Fibroblast of skin of left quadriceps (primary cell): ENCODE data around the gene ADAM8.

Experiments used
- DNase-seq, 2 experiments: peaks; one replicate each; pipeline ENCODE4 v3.0.0-alpha.2; 2013; ENCODE audit warnings: low read depth in 2 of 2

The ADAM8 gene

GRCh38 chr10:133281628-133282372 is 5.1 kb upstream of the ADAM8 start:
- DNase-seq: no peak

DNA sequence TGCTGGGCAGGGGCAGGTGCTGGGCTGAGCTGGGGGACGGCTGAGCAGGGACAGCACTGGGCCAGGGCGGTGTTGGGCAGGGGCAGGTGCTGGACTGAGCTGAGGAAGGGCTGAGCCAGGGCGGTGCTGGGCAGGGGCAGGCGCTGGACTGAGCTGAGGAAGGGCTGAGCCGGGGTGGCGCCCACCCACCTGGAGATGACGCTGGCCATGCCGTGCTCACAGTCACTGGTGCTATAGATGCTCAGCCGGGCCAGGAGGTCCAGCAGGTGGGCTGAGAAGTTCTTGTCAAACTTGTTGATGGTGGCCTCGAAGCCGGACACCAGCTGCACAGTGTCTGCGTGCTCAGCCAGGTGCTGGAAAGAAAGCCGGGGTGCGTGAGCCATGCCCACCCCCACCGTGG is 4.4 kb upstream of the ADAM8 start:
- DNase-seq: no peak

GRCh38 chr10:133280391-133281059 is 3.9 kb upstream of the ADAM8 start:
- no peak for DNase-seq

DNA sequence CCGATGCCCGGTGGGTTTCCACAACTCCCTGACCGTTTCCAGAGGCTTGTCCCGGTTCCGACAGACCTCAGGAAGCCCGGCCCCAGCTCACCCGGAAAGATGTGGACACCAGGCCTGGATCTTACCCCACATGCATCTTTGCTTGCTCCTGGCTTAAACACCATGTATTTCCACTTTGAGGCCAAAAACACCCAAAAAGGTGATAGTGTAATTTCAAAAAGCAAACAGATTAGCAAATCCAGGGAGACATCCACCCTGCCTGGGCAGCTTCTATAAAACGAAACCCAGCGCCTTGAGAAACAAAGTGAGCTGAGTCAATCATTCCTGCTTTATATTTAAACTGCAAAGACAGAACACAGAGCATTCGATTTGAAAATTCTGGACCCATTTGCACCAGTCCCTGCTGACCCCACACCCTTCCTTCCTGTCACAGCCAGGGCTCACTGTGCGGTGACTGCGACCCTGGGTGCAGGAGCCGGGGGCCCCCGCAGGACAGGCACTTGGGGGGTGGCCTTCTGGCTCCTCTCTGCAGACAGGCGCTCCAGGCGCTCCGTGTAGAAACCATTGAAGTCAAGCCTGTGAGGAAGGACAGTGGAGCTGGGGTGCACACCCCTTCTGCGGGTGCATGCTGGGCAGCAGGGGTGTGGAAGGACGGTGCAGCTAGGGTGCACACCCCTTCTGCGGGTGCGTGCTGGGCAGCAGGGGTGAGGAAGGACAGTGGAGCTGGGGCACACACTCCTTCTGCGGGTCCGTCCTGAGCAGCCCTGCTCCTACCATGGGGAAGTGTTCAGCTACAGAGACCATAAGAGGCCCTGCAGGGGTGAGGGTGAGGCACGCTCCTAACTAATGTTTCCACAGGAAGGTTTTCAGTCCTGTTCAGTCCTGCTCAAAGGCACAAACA is 2.9 kb upstream of the ADAM8 start:
- no peak for DNase-seq

GRCh38 chr10:133278577-133279265 is 2.1 kb upstream of the ADAM8 start:
- no peak for DNase-seq

GRCh38 chr10:133277993-133278576 is 1.4 kb upstream of the ADAM8 start:
- DNase-seq: no peak

- DNase-seq: no peak
These were observed 767 bp upstream of the ADAM8 start for GRCh38 chr10:133277277-133277992.

DNA sequence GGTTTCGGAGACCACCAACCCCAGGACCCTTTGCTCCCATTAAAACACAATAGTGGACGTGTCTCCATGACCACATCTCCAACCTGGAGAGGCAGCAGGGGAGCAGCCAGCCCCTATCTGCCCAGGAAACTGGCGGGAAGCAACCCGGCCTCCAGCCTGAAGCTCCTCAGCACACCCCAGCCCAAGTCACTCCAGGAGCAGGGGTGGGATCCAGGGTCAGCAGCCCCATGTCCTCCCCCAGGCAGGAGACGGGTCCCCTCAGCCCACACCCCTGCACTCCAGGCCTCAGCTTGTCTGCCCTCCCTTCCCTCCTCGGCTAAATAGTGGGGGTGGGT is 601 bp downstream of the ADAM8 start:
- DNase-seq: no peak

DNA sequence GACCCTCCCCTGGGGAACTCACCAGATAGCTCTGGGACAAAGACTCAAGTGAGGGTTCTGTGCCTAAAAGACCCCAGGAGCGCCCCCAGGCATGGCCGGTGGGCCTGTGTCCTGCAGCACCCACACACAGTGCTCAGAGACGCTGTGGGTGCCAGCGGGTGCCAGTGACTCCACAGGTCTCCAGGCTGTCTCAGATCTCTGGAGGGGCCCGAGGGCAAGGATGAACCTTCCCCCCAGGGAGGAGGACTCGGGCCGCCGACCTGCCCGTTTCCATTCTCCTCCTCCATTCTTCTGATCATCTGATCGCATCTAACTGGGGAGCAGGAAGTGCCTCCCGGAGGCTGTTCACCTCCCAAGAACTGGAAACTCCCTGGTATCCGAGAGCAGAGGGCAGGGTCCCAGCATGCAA is 980 bp downstream of the ADAM8 start:
- no peak for DNase-seq

DNA sequence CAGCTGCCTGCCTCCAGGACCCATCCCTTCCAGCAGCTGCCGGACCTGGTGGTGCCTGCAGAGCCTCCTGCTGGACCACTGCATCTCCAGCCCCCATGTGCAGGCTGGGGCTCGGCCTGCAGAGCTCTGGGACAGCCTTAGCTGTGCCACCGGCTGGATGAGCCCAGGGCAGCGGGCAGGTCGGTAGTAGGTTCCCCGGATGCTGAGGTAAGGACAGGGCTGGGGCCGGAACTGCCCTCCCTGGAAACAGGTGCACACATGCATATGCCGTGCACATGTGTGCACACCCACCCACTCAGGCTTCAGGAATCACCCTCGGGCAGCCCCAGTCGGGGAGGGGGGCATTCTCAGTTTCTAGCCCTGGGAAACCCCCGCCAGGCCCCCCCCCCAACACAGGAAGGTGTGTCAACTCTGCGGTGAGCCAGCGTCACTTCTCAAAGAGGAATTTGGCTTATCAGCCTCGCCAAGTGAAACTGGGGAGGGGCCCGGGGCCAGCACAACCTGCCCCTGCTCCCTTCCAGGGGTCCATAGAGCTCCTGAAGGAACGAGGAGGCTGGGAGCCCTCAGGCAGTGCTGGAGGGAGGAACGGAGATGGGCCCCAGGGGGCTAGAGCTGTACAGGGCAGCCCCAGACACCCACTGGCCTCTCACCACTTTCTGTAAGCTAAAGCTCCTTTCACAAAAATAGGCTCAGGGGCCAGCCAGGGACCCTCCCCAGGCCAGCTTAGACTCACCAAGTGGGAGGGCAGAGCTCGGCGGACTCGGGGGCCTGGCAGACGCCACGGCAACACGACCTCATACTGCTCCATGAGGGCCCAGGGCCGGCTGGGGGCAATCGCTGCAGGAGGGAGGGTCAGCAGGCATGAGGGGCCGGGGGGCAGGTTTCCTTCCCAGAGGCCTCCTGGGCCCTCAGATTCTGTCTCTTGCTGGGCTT is 1.7 kb downstream of the ADAM8 start:
- DNase-seq: no peak

GRCh38 chr10:133273534-133274143 is 3.0 kb downstream of the ADAM8 start:
- no peak for DNase-seq

- no peak for DNase-seq
These were observed 3.7 kb downstream of the ADAM8 start for GRCh38 chr10:133272964-133273420.

GRCh38 chr10:133272301-133272963 is 4.2 kb downstream of the ADAM8 start:
- DNase-seq: no peak

DNA sequence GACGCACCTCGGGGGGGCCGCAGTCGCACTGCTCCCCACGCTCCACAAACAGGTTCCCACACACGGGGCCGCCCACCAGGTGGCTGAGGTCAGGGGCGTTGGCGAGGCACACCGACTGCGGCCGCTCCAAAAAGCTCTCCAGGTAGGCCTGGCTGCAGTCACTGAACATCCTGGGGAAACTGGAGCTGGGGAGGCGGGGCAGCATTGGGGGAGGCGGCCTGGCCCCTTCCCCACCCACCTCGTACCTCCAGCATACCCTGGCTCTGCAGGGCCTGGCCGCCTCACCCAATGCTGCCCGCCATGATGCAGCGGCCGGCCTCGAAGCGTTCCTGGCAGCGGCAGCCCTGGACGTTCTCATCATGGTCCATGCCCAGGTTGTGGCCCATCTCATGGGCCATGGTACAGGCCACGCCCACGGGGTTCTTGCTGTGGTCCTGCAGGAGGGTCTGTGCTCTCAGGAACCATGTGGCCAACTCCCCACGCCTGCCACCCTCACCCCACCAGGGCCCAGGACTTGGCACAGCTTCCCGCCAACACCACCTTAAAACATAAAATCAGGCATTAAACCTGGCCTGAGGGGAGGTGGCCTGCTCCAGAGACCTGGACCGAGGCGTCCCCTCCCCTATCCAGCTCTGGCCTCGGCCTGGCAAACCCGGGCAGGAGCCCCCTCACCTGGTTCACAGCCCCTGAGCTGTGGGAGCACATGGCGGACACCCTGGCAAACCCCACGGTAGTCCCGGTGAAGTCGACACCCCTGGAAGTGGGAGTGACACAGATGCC is 5.0 kb downstream of the ADAM8 start:
- DNase-seq: no peak

DNA sequence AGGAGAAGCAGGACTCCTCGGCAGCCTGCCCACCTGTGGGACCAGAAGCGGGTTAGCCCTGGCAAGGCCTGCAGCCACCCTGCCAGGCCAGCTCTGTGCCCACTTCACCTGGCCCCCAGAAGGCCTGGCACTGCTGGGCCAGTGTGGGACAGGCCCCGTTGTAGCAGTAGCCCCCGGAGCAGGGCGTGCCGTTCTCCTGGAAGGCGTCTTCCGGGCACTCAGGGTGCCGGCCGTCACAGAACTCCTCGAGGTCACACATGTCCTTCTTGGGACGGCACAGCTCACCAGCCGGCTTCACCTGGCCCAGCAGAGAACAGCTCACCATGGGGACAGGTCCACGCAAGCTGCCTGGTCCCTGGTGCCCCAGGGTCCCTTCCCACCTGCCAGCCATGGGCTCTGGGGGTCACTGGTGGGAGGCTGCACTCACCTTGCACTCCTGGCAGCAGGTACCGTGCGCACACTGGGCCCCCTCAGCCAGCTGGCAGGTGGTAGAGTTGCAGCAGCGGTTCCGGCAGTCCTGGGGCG is 5.8 kb downstream of the ADAM8 start:
- no peak for DNase-seq

DNA sequence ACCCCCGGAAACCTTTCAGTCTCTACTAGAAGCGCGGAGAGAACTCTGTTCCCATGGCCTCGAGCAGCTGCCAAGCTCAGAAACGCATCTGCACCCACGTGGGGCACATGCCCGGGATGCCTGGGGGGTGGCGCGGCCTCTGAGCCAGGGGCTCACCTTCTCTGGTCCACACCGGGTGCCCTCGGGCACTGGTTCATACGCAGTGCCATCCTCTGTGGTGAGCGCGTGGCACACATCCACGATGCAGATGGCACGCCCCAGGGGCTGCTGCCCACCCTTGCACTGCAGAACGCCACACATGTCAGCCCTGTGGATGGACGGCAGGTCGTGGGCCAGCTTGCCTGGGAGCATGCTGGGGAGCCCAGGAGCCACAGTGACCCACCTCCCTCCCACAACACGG is 6.5 kb downstream of the ADAM8 start:
- no peak for DNase-seq

DNA sequence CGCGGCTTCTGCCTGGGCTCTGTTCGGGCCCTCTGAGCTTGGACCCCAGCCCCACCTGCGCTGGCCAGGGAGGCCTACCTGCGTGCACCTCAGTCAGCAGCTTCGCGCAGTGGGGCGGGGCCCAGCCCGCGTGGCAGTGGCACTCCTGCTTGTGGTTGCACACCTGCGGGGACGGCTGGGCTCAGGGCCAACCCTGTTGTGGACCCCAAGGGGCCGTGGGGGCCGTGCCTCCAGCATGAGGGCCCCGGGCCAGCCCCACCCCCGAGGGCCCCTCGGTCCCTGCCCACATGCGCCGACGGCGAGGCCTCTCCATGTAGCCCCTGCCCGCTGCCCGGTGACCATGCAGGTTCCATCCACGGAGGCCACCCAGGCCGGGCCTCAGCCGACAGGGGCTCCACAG is 7.3 kb downstream of the ADAM8 start:
- no peak for DNase-seq

DNA sequence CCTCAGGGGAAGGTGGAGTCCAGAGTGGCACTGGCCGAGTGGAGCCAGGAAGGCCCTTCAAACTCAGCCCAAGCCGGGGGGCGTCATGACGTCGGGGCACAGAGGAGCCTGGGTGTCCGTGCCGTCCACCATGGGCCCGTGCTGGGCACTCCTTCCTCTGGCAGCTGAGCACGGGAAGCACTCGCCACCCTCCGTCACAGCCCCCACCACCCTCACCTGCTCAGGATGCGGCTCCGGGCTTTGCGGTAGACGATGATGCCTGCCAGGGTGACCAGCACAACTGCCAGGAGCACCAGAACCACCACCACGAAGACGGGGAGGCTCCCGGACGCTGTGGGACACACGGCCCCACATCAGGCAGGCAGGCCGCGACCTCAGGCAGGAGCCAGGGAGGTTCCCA is 8.1 kb downstream of the ADAM8 start:
- DNase-seq: no peak
